GM19238 (cell line): ENCODE measurements around the gene TSNAXIP1.
A peak's percentile ranks its signal among the peaks of the same experiment; 100 is the strongest.
"Not testable (repeated sequence)": the region's sequence is repeated elsewhere in the genome, so short reads cannot be mapped to it uniquely, and the experiment has no call there.

Experiments
- DNase-seq: peaks from one replicate; pipeline ENCODE4 v3.0.0; 2011; ENCODE audit warnings: low spot score; ENCODE audit not compliant: insufficient read length

TSNAXIP1 gene

DNA sequence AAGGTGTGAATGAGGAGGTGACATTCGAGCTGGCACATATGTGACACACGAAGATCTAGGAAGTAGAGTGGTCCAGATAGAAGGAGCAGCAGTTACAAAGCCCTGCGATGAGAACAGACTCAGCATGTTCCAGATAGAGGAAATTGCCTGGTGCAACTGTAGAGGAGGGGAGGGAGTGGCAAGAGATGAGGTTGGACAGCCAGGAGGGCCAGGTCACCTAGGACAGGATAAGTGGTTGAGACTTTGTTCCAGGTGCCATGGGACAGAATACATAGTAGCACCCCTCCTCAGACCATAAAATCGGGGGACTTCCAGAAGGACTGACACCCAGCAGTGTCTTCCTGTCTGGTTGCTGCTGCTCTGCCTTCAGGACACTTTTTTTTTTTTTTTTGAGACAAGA is 51.8 kb downstream of the TSNAXIP1 start:
- DNase-seq: no peak

DNA sequence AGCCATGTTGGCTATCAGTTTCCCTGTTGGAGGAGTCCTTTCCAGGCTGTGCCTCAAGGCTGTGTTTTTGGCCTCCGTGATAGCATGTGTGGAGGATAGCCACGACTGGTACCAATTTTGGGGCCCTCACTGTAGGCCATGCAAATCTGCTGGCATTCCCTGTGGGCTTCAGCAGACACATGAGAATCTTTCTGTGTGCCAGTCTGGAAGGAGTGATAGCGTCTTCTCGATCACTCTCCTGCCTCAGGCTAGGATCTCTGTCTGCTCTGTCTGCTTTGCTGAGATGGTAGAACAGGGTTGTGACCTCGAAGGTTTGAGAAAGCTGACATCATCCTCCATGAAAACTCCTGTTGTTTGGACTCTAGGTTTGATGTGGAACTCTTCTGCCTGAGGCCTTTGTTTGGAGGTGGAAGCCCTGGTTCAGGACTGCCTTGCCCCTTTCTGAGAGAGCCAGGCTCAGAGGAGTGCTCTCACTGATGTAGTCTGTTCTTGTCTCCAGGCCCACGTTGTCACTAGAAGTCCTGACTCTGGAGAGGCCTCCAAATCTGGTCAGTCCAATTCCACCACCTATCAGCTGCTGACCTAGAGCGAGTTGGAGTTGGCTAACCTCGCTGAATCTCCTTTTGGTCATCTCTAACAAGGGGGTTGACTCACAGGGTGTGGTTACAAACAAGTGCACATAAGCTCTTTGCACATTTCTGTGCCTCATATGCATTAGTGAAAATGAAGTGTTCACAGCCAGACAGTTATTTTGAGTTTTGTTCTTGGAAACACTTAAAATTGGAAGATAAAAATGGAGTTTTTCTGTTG is 54.1 kb downstream of the TSNAXIP1 start:
- no peak for DNase-seq

DNA sequence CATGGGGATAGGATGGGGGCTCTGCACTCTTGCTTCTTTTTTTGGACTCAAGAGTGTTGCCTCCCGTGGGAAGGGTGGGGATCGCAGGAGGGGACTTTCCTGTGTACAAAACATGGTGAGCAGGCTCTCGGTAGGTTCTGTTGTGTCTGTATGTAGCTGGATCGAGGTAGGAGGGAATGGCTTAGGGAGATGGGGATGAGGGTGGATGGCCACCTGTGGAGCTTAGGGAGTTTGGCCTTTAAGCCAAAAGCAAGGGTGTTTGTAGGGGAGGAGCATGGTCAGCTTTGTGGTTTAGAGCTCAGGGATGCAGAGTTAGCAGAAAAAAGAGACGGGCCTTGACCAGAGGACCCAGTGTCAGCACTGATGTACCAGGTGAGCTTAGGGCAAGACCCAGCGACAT is 55.2 kb downstream of the TSNAXIP1 start:
- no peak for DNase-seq

DNA sequence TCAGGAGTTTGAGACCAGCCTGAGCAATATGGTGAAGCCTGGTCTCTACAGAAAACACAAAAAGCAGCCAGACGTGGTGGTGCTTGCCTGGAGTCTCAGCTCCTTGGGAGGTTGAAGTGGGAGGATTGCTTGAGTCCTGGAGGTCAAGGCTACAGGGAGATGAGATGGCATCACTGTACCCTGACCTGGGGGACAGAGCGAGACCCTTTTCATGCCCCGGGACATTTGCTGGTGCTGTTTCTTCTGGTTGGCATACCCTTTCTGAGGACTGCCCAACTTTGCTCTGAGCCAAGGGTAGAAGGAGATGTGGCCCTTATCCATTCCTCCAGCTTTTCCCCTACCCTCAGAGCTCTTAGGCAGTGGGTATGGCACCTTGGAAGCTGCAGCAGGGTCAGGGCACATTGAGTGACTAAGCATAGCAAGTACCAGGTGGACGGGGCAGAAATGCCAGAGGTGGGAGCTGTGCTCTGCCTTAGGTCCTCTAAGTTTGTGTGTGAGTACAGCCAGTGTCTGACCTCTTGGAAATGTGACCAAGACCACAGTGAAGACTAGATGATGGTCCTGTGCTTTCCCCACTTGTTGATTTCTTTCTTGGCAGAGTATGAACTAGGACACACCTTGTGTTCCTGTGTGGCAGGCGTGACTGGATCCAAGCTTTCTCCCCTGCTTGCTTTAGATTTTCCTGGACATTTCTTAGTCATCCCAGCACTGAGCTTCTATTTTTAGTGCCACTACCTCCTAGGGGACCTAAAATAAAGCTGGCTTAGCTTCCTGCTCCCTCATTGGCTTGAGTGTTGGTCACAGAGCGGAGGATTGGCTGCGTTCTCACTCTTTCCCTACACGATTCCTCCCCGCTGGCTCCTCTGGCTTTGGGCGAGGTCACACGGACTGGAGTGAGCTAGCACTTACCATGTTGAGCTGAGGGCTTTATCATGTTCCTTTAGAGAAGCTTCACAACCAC is 56.2 kb downstream of the TSNAXIP1 start:
- DNase-seq: no peak

GRCh38 chr16:67864044-67864443 is 57.4 kb downstream of the TSNAXIP1 start:
- not testable (repeated sequence) for DNase-seq

- no peak for DNase-seq
Measured at GRCh38 chr16:67864594-67864993, 57.9 kb downstream of the TSNAXIP1 start.

GRCh38 chr16:67865318-67865717 is 58.6 kb downstream of the TSNAXIP1 start:
- no peak for DNase-seq

DNA sequence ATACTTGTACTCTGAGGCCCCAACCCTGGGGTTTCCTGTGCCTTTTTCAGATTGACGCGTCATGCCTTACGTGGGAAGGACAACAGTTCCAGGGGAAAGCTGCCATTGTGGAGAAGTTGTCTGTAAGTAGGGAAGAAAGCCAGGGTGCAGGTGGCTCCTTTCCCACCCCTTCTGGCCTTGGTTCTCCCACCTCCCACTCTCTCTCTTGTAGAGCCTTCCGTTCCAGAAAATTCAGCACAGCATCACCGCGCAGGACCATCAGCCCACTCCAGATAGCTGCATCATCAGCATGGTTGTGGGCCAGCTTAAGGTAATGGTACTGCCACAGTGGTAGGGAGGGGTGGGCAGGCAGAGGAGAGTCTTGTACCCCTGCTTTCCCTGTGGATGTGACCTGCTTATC is 61.6 kb downstream of the TSNAXIP1 start:
- no peak for DNase-seq

GRCh38 chr16:67869653-67870052 is 63.0 kb downstream of the TSNAXIP1 start:
- DNase-seq: no peak

- no peak for DNase-seq
Measured at GRCh38 chr16:67871256-67871655, 64.6 kb downstream of the TSNAXIP1 start.

GRCh38 chr16:67872131-67872630 is 65.5 kb downstream of the TSNAXIP1 start:
- DNase-seq: no peak

DNA sequence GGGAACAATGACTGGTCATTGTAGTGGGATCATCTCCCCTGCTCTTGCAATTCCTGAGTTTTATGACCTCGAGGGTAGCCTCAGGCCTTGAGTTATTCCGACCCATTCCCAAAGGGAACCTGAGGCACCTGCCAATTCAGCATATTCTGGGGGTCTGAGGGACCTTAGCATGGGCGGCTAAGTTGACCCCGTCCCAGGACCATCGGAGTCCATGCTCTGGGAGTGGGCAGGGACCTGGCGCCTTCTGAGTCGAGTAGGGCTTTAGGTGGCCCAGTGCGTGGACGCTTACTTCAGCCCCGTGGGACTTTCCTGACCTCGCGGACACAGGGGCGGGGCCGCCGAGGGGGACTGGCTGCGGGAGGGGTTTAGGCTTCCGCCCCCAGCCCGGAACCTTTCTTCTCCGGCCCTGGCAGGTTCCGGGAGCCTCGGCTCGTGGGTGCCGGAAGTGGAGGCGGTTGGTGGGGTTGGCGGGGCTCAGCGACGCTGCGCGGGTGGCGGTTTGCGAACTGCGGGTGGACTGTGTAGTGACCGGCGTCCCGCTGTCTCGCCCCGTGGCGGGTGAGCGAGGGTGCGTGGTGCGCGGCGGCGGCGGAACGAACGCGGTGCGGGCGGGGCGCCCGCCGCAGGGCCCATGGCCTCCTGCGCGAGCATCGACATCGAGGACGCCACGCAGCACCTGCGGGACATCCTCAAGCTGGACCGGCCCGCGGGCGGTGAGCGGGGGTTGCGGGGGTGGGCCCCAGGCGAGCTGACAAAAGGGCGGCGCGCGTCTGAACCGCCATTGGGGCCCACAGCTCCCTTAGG is 66.1 kb downstream of the TSNAXIP1 start, which contains the start of gene EDC4:
TSS of gene EDC4 (plus strand) at position 422 of the 804 bp plus-strand sequence. CDS start at position 632, 210 bp downstream.
- peak; percentile 93 for DNase-seq

GRCh38 chr16:67873435-67874370 is 67.0 kb downstream of the TSNAXIP1 start:
- DNase-seq: no peak

DNA sequence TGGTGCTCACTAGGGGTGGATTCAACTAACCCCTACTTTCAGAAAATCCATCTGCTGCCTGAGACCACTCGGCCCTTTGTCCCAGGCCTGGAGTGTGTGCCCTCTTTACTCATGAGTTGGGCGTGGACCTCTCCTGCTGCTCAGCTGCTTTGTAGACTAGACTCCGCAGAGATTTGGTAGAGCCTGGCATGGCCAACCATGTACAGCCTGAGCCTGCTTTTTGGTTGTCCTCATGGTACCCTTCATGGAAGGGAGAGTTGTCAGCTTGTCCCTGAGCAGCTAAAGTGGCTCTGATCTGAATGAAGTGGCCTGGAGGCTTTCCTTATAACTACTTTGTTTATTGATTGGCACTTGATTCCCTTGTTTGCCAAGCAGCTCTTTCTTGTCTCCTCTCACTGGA is 67.7 kb downstream of the TSNAXIP1 start:
- DNase-seq: no peak

DNA sequence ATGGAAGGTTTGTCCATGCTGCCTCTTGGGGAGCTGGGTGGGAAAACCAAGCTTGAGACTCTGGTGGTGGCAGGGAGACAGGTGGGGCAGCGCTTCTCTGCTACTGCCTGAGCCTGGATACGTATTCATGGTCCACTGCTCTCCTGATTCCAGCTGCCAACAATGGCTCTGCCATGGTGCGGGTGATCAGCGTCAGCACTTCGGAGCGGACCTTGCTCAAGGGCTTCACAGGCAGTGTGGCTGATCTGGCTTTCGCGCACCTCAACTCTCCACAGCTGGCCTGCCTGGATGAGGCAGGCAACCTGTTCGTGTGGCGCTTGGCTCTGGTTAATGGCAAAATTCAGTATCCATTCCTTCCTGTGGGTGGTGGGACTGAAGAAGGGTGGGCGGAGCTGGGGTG is 70.4 kb downstream of the TSNAXIP1 start:
- no peak for DNase-seq
